ENCODE results near the gene NR1D2.

The NR1D2 gene

DNA sequence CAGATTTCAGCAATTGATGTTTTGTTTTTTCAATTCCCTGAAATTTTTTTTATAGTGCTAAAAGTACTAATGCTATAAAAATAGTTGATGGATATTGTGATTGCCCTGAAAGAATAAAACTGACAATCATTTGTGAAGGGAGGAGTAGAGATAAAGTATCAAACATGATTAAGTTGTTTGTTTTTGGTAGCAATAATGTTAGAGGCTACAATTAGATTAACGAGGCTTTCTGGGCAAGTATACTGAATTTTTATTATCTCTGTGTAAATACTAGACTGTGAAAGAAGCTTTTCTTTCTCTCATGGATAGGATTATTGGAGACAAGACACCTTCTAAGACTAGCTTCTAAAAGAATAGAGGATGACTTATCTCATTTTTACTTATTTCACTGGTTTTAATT, 15.6 kb downstream of the NR1D2 start (continued):
- TF ChIP-seq ZNF202 (tag by site-specific recombination; IDR thresholded peaks at IDR 0.05; ENCODE audit: borderline replicate concordance) (no peak), PRDM6 (tag by site-specific recombination; IDR thresholded peaks at IDR 0.05) (peak; percentile 95), GLIS2 (tag by site-specific recombination; IDR thresholded peaks at IDR 0.05) (no peak), SETDB1 (IDR thresholded peaks at IDR 0.05; ENCODE audit: insufficient read length, low read length) (no peak), ZNF292 (tag by site-specific recombination; IDR thresholded peaks at IDR 0.05; ENCODE audit: borderline replicate concordance, low read depth) (no peak), ZNF596 (tag by site-specific recombination; IDR thresholded peaks at IDR 0.05) (no peak), OVOL3 (tag by site-specific recombination; IDR thresholded peaks at IDR 0.05) (peak; percentile 83), ZNF10 (tag by site-specific recombination; IDR thresholded peaks at IDR 0.05) (no peak), ZNF645 (tag by site-specific recombination; IDR thresholded peaks at IDR 0.05) (no peak), ZNF350 (tag by site-specific recombination; IDR thresholded peaks at IDR 0.05) (no peak), BCL11A (tag by site-specific recombination; IDR thresholded peaks at IDR 0.05; ENCODE audit: low read depth) (peak; percentile 75; the same call in 1 of the 2 replicates), ZNF670 (tag by site-specific recombination; IDR thresholded peaks at IDR 0.05; ENCODE audit: low read depth) (no peak), ZNF2 (tag by site-specific recombination; IDR thresholded peaks at IDR 0.05) (no peak), TRIM28 (IDR thresholded peaks at IDR 0.05; ENCODE audit: borderline replicate concordance, low read length) (no peak), PRDM1 (tag by site-specific recombination; IDR thresholded peaks at IDR 0.05) (no peak), MEIS1 (CRISPR knock-in tag; IDR thresholded peaks at IDR 0.05; ENCODE audit: borderline replicate concordance) (no peak), KLF1 (tag by site-specific recombination; IDR thresholded peaks at IDR 0.05) (0 out of 2 replicates have a peak, but pooled peaks have one; percentile 13), IKZF3 (tag by site-specific recombination; IDR thresholded peaks at IDR 0.05) (no peak), ZBTB10 (tag by site-specific recombination; IDR thresholded peaks at IDR 0.05) (no peak), ZNF366 (tag by site-specific recombination; conservative IDR thresholded peaks at IDR 0.05) (0 out of 2 replicates have a peak, but pooled peaks have one; percentile 34), ZNF600 (tag by site-specific recombination; IDR thresholded peaks at IDR 0.05) (no peak), ZNF302 (tag by site-specific recombination; IDR thresholded peaks at IDR 0.05; ENCODE audit: low read depth) (no peak), ZNF394 (tag by site-specific recombination; IDR thresholded peaks at IDR 0.05; ENCODE audit: borderline replicate concordance) (no peak)
- TF ChIP-seq, protein P1, sequence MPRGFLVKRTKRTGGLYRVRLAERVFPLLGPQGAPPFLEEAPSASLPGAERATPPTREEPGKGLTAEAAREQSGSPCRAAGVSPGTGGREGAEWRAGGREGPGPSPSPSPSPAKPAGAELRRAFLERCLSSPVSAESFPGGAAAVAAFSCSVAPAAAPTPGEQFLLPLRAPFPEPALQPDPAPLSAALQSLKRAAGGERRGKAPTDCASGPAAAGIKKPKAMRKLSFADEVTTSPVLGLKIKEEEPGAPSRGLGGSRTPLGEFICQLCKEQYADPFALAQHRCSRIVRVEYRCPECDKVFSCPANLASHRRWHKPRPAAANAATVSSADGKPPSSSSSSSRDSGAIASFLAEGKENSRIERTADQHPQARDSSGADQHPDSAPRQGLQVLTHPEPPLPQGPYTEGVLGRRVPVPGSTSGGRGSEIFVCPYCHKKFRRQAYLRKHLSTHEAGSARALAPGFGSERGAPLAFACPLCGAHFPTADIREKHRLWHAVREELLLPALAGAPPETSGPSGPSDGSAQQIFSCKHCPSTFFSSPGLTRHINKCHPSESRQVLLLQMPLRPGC (tag by site-specific recombination; IDR thresholded peaks at IDR 0.05), result no peak
- TF ChIP-seq, protein P2, sequence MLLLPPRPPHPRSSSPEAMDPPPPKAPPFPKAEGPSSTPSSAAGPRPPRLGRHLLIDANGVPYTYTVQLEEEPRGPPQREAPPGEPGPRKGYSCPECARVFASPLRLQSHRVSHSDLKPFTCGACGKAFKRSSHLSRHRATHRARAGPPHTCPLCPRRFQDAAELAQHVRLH (tag by site-specific recombination; IDR thresholded peaks at IDR 0.05), result no peak
- TF ChIP-seq, protein P3, sequence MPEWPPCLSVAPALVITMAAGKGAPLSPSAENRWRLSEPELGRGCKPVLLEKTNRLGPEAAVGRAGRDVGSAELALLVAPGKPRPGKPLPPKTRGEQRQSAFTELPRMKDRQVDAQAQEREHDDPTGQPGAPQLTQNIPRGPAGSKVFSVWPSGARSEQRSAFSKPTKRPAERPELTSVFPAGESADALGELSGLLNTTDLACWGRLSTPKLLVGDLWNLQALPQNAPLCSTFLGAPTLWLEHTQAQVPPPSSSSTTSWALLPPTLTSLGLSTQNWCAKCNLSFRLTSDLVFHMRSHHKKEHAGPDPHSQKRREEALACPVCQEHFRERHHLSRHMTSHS (tag by site-specific recombination; IDR thresholded peaks at IDR 0.05), result no peak
- TF ChIP-seq, protein P4, sequence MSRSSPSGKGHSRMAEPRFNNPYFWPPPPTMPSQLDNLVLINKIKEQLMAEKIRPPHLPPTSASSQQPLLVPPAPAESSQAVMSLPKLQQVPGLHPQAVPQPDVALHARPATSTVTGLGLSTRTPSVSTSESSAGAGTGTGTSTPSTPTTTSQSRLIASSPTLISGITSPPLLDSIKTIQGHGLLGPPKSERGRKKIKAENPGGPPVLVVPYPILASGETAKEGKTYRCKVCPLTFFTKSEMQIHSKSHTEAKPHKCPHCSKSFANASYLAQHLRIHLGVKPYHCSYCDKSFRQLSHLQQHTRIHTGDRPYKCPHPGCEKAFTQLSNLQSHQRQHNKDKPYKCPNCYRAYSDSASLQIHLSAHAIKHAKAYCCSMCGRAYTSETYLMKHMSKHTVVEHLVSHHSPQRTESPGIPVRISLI (tag by site-specific recombination; IDR thresholded peaks at IDR 0.05), result no peak

Measured in HEK293 (cell line).